Posterior vena cava (tissue), 2 donors: ENCODE measurements around the gene VWA8. TPM values are rescaled to one million over a fixed set of nuclear protein-coding genes. Genes with fewer than 3 reads are reported as not detected.

ENCODE experiments used
- DNase-seq: peaks from one replicate; pipeline ENCODE4 v3.0.0-alpha.2; 2020; ENCODE audit warnings: low spot score
- intact Hi-C, 2 donors: fragments of 100-400 bp; cut with DNase I; formaldehyde crosslinking; loops; one replicate each; pipeline versions ENCODE4 v1.14.1 to v1.14.2; 2022 to 2023
- total RNA-seq, 2 donors: library from RNA; stranded (reverse); fragmentation: NEBNext Ultra II Directional; extraction: Animal tissue kit (Norgen Biotek cat#: 25700); gene quantifications; one replicate each; pipeline ENCODE4 v1.2.1, GENCODE V29; 2021
- donor health status: DM: yes; HTN: yes; CAD: no.
- donor health status: DM: yes; HTN: yes; CAD: no.

Gene VWA8
- total RNA-seq, 2 donors from 2014 or later: 16.6 to 17.5 TPM

DNA sequence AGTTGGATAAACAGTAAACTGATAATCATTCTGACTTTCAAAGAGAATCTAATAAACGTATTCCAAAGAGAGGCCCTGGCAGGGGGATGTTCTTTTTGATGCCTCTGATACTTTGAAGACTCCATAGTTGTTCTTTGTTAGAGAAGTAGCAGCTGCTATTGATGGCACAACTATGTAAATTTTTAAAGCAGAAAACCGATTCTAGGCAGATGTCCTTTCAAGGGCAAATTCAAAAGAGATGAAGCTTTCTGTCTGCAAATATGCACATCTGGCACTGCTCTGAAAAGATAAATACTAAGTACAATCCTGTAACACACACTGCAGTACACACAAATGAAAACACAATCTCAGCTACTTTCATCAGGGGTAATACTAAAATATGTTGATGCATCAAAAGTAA is 250.1 kb downstream of the VWA8 start:
- no peak for DNase-seq
- intact Hi-C loops: loop anchor here in 1 of 2 donors (1.0 kb wide), 1 partner anchor 33 kb away; no protein-coding TSS in a partner anchor

- no peak for DNase-seq
- intact Hi-C loops: loop anchor here in 1 of 2 donors (10.0 kb wide), 1 partner anchor 45 kb away; no protein-coding TSS in a partner anchor
Observed at GRCh38 chr13:41709511-41709910, 251.4 kb downstream of the VWA8 start.

- intact Hi-C loops: loop anchor here in 1 of 2 donors (10.0 kb wide), 1 partner anchor 46 kb away; no protein-coding TSS in a partner anchor
- no peak for DNase-seq
Observed at GRCh38 chr13:41708713-41709112, 252.2 kb downstream of the VWA8 start.

GRCh38 chr13:41707194-41707821 is 253.6 kb downstream of the VWA8 start:
- intact Hi-C loops: loop anchor here in 1 of 2 donors (10.0 kb wide), 1 partner anchor 47 kb away; no protein-coding TSS in a partner anchor
- no peak for DNase-seq

DNA sequence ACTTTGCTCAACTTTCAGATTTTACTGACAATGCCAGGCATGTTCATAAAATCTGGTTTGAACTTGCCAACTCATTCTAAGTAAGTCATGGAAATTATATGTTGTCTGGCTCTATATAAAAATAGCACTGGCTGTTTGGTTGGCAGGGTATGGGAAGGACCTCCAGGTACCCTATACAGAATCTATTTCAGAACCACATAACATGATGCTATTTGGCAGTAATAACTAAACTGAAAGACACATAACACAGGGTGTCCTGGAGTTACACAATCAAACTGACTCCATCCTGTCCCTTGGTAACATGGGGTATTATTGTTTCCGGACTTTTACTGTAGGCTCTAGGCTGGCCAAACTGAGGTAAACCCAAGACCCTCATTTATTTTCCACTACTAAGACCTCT is 254.8 kb downstream of the VWA8 start:
- intact Hi-C loops: loop anchor here in 1 of 2 donors (10.0 kb wide), 1 partner anchor 49 kb away; no protein-coding TSS in a partner anchor
- no peak for DNase-seq

GRCh38 chr13:41702540-41702939 is 258.4 kb downstream of the VWA8 start:
- intact Hi-C loops: loop anchor here in 1 of 2 donors (10.0 kb wide), 1 partner anchor 52 kb away; no protein-coding TSS in a partner anchor
- no peak for DNase-seq

- intact Hi-C loops: loop anchor here in 1 of 2 donors (10.0 kb wide), 1 partner anchor 53 kb away; no protein-coding TSS in a partner anchor
- no peak for DNase-seq
Observed at GRCh38 chr13:41701676-41702075, 259.2 kb downstream of the VWA8 start.

DNA sequence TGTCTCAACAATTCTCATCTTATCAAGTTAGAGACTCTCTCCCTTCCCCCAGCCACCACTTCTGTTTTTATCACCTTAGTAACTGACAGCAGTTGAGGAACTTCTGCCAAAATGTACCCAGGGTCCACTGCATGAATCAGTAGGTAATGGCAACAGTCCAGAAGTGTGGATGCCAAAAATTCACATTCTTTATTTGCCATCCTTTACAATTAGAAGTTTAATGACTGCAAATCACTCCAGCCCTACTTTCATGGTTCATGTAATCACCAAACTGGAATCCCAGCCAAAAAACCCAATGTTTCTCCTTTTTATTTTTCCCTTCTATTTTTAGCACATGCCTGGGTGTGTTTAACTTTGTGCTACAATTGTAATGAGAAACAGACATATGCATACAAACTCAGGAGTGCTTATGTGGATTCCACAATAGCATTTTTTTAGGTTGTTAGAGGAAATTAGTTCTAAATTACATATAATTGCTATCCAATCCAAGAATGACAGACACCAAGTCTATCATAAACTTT is 260.1 kb downstream of the VWA8 start:
- intact Hi-C loops: loop anchor here in 1 of 2 donors (10.0 kb wide), 1 partner anchor 54 kb away; no protein-coding TSS in a partner anchor
- no peak for DNase-seq

- DNase-seq: no peak
- intact Hi-C loops: loop anchor here in 1 of 2 donors (10.0 kb wide), 1 partner anchor 55 kb away; no protein-coding TSS in a partner anchor
Observed at GRCh38 chr13:41699759-41700158, 261.1 kb downstream of the VWA8 start.

DNA sequence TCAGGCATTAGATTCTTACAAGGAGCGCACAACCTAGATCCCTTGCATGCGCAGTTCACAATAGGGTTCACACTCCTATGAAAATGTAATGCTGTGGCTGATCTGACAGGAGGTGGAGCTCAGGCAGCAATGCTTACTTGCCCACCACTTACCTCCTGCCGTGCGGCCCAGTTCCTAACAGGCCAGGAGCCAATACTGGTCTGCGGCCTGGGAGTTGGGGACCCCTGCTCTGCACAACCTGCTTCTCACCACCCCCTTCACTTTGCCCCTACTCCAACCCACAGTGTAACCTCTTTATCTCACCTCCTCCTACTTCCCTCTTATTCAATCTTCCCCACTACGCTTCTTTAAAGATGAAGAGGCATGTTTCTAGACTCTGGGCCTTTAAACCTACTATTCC is 263.3 kb downstream of the VWA8 start:
- intact Hi-C loops: no loop called here
- no peak for DNase-seq

GRCh38 chr13:41696163-41697003 is 264.5 kb downstream of the VWA8 start:
- no peak for DNase-seq
- intact Hi-C loops: no loop called here

- DNase-seq: peak; percentile 83
- intact Hi-C loops: no loop called here
Observed at GRCh38 chr13:41694545-41695301, 266.2 kb downstream of the VWA8 start.

GRCh38 chr13:41693434-41693833 is 267.5 kb downstream of the VWA8 start:
- DNase-seq: no peak
- intact Hi-C loops: no loop called here

GRCh38 chr13:41691274-41691673 is 269.6 kb downstream of the VWA8 start:
- intact Hi-C loops: no loop called here
- no peak for DNase-seq

GRCh38 chr13:41682766-41683165 is 278.1 kb downstream of the VWA8 start:
- intact Hi-C loops: no loop called here
- DNase-seq: no peak

DNA sequence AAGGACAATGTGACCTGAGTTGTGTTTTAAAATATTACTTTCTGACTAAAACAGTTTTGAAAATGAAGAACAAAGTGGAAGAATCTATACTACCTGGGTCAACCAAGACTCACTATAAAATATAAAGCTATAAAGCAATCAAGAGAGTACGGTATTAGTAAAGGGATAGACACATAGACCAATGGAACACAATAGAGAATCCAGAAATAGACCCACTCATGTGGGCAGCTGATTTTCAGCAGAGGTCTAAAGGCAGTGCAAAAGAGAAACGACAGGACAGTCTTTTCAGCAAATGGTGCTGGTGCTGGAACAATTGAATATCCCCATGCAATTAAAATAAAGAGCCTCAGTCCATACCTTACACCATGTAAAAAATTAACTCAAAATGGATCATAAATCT is 278.9 kb downstream of the VWA8 start:
- intact Hi-C loops: no loop called here
- DNase-seq: no peak

GRCh38 chr13:41681587-41681986 is 279.3 kb downstream of the VWA8 start:
- intact Hi-C loops: no loop called here
- no peak for DNase-seq

DNA sequence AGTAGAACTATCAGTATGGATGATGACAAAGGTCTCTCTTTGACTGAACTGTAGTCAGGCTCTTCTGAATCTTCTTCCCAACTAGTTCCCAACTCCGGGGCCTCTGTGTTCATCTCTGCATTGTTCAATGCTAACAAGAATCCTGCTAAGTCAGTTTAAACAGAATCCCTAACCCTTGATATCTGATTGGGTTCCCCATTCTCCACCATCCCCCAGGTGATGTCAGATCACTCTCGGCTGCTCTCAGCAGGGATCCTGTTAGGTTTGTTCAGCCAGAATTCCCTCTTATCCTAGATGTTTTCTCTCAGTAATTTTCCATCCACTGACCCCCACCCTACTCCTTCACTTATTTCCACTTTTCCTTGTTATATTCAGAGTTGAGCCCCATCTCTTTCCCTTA is 280.0 kb downstream of the VWA8 start:
- intact Hi-C loops: no loop called here
- DNase-seq: no peak

- intact Hi-C loops: loop anchor here in 1 of 2 donors (10.0 kb wide), 1 partner anchor 146 kb away; no protein-coding TSS in a partner anchor
- no peak for DNase-seq
Observed at GRCh38 chr13:41678848-41679247, 282.1 kb downstream of the VWA8 start.
